Fibroblast of villous mesenchyme (primary cell): Measurements from ENCODE around the gene CCL22. TPM values are rescaled to one million over a fixed set of nuclear protein-coding genes. Genes with fewer than 3 reads are reported as not detected.
"Not testable (repeated sequence)": the region's sequence is repeated elsewhere in the genome, so short reads cannot be mapped to it uniquely, and the experiment has no call there.

Experiments used
- DNase-seq: peaks from one replicate; pipeline ENCODE4 v3.0.0-alpha.2; 2010; ENCODE audit warnings: low read depth
- H3K4me3 ChIP-seq: 2 replicates; pipeline ENCODE4 v1.5.1; 2011; ENCODE audit warnings: low read depth, mild to moderate bottlenecking, low read length
- total RNA-seq: library from RNA; depleted of rRNA; stranded (reverse); fragments of >200 nt; gene quantifications from 2 replicates; pipeline ENCODE4 v1.2.3, GENCODE V29; 2012
- TF ChIP-seq, protein P1 (sequence below): IDR thresholded peaks from 2 replicates; pipeline ENCODE4 v1.5.1; 2012; ENCODE audit warnings: low read depth, mild to moderate bottlenecking, low read length; ENCODE audit not compliant: insufficient read depth

CCL22 gene
- total RNA-seq, 1 donor = not detected

DNA sequence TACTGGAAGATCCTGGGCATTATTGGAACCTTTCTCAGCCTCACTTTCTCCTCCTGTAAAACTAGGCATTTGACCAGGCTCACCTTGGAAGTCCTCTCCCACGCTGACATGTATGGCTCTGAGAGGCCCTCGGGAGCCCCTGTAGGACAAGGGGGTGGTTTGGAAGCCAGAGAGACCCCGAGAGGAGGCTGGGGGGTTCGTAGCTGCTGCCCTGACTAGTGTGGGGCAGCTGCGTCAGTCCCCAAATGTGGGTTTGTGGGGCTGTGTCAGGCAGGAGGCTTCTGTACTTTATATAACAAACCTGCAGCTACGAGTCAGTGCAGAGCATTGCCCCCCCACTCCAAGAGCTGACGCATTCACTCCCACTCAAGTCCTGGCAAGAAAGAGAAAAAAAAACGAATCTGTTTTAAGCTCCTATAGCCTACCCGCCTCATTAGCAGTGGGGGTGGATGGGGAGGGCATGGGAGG is 15.5 kb downstream of the CCL22 start:
- TF ChIP-seq, protein P1, sequence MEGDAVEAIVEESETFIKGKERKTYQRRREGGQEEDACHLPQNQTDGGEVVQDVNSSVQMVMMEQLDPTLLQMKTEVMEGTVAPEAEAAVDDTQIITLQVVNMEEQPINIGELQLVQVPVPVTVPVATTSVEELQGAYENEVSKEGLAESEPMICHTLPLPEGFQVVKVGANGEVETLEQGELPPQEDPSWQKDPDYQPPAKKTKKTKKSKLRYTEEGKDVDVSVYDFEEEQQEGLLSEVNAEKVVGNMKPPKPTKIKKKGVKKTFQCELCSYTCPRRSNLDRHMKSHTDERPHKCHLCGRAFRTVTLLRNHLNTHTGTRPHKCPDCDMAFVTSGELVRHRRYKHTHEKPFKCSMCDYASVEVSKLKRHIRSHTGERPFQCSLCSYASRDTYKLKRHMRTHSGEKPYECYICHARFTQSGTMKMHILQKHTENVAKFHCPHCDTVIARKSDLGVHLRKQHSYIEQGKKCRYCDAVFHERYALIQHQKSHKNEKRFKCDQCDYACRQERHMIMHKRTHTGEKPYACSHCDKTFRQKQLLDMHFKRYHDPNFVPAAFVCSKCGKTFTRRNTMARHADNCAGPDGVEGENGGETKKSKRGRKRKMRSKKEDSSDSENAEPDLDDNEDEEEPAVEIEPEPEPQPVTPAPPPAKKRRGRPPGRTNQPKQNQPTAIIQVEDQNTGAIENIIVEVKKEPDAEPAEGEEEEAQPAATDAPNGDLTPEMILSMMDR = no peak
- peak; percentile 42 for DNase-seq
- peak overlapping the region; percentile 12 for H3K4me3 ChIP-seq

DNA sequence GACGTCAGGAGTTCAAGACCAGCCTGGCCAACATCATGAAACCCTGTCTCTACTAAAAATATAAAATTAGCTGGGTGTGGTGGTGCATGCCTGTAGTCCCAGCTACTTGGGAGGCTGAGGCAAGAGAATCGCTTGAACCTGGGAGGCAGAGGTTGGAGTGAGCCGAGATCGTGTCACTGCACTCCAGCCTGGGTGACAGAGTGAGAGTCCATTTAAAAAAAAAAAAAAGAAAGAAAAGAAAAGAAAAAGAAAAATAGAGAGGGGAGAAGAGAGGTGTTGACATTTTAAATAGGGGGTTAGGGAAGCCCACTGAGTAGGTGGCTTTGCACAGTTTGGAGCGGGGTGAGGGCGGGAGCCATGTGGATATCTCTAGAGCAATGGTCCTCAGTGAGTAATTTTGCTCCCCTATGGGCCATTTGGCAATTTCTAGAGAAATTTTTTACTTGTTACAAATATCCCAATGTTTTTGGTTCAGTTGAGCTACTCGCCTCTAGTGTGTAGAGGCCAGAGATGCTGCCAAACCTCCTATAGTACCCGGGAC is 16.4 kb downstream of the CCL22 start:
- DNase-seq, H3K4me3 ChIP-seq: not testable (repeated sequence)

DNA sequence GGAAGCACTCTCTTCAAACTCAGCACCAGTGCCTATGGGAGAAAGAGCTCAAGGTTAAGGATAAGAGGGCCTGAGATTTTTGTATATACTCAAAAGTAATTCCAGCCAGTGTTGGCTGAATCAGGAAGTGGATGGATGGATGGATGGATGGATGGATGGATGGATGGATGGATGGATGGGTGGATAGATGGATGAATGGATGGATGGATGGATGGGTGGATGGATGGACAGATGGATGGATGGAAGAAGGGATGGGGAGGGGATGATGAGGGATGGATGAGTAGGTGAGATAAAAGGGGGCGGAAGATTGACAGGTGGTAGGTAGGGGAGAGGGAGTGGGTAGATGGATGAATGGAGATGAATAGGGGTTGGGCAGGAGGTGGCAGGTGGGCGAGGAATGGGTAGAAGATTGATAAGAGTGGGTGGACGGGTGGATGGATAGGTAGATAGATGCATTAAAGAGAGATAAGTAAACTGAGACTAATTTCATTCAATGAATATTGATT is 17.8 kb downstream of the CCL22 start:
- DNase-seq = no peak
- H3K4me3 ChIP-seq = no peak overlapping the region
- TF ChIP-seq, protein P1 = no peak

DNA sequence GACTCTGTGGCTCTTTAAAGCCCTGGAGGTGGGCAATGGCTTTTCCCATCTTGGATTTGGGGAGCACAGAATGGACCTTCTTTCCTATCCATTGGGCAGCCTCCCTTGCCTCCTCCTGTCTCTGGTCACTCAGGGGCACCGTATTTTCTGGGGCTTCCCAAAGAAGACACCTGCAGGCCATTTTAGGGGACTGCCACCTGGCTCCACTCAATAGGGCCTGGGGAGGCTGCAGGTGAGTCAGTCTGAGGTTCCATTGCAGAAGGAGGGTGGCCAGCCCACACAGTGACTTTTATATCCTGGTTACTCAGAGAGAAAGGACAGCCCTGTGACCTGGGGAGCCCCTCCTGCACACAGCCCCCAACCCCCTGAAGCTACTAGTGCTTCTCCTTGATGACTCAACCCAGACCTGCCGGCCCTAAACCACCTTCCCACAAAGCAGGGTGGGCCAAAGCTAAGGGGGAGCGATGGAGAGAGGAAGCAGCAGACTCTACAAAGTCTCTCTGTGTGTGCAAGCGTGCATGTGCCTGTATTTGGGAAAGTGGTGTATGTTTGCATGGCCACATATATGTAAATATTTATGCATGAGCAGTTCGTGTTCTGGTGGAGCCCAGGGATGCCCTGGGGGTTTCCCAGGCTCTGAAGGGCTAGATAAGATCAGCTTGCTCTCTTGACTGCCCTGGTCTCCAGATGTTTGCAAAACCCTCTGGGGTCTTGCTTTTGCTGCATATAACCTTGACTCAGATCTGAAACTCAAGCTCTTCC is 18.7 kb downstream of the CCL22 start:
- H3K4me3 ChIP-seq = no peak overlapping the region
- DNase-seq = peak; percentile 60
- TF ChIP-seq, protein P1 = no peak

DNA sequence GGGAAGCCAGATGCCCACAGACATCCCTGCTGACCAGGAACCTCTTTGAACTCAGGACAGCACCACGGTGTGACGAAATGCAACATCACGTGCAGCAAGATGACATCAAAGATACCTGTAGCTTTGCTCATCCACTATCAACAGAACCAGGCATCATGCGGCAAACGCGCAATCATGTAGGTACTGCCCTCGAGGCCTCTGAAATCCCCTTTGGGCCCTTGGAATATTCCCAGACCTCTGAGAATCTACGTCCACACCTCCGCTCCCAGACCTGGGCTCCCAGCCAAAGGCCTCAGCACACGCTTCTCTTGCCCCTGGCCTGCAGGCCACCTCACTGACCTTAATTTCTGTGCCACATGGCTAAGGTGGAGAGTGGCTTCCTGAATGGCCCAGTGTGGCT is 21.0 kb downstream of the CCL22 start:
- DNase-seq = no peak
- TF ChIP-seq, protein P1 = no peak
- no peak overlapping the region for H3K4me3 ChIP-seq

DNA sequence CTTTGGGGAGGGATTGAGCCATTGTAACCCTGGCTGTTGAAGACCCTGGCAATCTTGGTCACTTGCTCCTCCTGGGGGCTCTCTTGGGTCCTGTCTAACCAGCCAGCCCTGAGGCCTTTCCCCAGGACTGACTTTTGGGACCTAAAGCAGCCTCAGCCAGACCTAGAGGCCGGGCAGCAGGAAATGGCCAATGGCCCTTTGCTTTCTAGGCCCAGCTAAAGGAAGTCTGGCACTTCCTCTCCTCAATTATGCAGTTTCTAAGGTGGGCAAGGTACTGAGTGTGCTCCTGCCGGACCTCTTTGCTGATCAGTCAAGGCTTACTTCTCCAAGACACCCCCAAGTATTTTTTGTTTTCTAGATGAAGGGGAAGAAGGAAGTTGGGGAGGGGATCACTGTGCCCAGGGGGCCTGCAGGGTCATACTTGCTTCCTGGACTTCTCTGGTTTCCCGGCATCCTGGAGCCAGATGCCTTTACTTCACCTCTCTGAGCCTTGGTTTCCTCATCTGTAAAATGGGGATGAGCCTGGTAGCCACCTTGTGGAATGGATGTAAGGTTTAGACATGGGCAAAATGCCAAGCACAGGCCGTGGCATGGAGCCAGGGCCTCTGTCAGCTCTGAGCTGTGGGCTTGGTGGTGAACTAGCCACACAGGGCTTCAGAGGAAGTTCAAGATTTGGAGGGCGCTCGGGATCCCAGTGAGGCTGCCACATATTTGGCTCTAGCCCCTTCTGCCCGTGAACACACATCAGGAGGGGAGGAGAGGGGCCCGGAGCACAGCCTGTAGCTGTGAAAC is 22.3 kb downstream of the CCL22 start:
- DNase-seq = no peak
- no peak overlapping the region for H3K4me3 ChIP-seq
- TF ChIP-seq, protein P1 = no peak
